HUDEP-2 (cell line): ENCODE data around the gene CHMP6.
A peak's percentile ranks its signal among the peaks of the same experiment; 100 is the strongest.

ENCODE experiments used
- DNase-seq, 76 experiments: peaks; one replicate each; lab custom pipeline; 2025; ENCODE audit not compliant: unreplicated experiment in 76 of 76; lab: John Stamatoyannopoulos, UW

The CHMP6 gene

GRCh38 chr17:80970762-80971703, 20.6 kb upstream of the CHMP6 start:
- DNase-seq = no peak

- no peak for DNase-seq
These were observed 19.8 kb upstream of the CHMP6 start for GRCh38 chr17:80971704-80972304.

DNA sequence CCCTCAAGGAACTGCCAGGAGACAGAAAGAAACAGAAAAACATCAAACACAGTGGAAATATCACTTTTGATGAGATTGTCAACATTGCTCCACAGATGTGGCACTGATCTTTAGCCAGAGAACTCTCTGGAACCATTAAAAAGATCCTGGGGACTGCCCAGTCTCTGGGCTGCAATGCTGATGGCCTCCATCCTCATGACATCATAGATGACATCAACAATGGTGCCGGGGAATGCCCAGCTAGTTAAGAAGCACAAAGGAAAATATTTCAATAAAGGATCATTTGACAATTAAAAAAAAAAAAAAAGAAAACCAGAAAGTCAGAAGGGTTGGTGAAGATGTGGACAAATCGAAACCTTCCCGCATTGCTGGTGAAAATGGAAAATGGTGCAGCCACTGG, 14.9 kb upstream of the CHMP6 start:
- no peak for DNase-seq

GRCh38 chr17:80977172-80977571, 14.5 kb upstream of the CHMP6 start:
- DNase-seq = no peak

DNA sequence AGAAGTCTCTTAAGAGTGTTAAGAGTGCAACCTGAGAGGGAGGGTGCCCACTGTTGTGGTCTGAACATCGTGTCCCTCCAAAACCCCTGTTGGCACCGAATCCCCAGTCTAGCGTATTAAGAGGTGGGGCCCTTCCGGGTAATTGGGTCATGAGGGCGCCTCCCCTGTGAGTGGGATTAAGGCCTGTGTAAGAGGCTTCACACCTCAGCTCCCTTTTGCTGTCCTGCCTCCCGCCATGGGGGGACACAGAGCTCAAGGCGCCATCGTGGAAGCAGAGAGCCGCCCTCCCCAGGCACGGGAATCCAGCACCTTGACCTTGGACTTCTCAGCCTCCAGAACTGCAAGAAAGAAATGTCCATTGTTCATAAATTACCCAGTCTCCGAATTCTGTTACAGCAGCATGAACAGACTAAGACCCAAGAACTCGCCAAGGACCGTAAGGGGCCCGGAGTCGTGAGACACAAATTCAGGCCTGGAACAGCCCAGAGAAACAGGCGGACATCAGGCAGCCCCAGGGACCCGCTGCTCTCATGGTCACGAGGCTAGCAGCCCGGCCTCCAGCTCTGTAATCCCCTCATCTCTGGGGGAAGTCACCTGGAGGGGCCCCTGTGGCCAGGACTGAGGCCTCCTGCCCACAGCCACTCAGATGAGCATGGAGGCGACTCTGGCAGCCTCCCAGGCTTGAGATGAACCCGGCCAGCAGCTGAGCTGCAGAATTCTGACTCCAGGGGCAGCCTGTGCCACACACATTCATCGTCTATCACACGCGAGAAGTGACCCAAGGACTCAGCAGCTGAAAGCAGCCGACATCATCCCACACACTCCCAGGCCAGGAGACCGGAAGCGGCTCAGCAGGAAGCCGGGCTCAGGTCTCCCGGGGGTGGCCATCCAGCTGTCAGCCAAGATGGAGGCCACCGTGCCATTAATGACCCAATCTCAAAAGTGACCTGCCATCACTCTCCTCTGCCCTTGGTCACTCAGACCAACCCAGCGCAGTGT, 12.8 kb upstream of the CHMP6 start:
- DNase-seq = no peak

DNA sequence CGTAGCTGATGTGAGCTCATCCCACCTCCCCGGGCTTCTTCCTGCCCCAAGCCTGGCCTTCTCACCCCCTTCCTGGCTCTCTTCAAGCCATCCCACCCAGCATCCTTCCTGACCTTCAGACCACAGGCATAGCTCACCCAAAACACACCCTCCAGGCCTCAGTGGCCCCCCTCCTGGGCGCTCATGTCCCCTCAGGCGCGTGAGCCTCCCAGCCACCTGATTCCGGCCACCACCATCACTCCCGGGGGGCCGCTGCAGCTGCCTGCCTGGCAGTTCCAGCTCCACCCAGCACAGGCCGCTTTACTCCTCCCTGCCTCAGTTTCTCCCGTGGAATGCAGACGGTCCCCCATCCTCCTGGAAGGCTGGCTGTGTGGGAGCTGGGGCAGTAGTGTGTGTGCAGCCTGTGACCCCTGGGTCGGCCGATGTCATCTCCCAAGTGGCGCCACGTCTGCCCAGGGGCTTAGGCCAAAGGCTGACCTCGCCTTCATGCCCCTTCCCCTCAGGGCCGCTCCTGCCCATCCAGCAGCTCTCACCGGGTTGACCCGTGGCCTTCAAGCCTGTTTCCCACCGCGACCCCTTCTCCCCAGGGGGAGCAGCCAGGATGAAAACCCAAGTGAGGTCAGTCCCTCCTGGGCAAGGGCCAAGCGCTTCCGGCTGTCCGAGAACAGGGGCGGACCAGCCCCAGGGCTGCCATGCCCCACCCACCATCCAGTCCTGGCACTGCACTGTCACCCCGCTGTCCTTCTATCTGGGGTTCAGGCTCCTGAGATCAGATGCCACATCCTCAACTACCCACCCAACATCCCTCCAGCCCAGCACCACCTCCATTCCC, 11.9 kb upstream of the CHMP6 start:
- no peak for DNase-seq

- DNase-seq = peak in 1 of 76 experiments; percentile 35
These were observed 11.1 kb upstream of the CHMP6 start for GRCh38 chr17:80980397-80981061.

DNA sequence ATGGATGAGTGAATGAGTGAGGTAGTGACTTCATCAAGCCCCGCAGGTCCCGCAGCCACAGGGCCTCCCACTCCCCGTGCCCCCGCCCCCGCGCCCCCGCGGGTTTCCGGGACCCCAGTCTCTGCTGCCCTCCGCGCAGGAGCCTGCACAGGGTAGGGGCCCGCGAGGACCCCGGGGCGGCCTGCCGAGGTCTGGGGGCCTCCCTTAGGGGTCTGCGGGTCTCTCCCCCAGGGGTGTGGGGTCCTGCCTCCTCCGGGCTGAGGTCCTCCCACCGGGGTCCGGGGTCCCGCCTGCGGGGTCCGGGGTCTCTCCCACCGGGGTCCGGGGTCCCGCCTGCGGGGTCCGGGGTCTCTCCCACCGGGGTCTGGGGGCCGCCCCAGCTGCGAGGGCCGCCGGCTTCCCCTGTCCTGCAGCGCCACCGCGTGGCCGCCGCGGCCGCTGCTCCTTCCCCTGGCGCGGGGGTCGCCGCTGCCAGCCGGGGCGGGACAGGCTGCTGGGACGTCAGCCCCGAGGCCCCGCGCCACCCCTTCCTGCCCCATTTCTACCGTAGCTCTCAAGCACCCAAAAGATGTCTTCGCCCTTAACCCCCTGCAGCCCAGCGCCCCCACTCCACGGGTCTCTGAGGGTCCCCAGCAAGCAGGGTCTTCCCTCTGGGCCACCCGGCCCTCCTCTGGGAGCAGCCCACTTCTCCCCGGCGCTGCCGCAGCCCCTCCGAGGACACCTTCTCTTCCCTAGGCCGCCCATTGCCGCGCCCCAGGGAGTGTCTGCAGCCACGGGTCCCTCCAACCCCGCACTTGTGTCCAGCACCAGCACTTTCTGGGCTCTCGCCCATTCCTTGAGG, 10.4 kb upstream of the CHMP6 start:
- no peak for DNase-seq

DNA sequence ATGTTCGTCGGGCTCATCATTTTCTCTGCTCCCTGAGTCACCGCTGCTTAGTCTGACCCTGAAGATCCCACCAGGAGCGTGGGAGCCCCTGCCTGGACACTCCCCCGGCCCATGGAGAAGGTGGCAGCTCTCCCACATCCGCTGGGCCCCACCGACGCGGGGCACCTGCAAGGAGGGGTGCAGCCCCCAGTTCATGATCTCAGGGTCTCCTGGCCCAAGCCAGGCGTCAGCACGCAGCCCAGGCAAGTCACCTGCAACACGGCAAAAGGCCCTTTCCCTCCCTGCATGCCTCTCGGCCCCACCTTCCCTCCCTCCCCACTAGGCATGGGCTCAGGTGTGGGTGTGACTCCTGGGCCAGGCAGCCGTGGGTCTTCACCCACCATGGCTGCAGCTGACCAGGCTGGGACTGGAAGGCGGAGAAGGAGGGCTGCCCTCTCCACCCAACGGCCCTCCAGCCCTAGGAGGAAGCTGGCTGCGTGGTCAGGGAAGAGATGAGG, 9.7 kb upstream of the CHMP6 start:
- no peak for DNase-seq

DNA sequence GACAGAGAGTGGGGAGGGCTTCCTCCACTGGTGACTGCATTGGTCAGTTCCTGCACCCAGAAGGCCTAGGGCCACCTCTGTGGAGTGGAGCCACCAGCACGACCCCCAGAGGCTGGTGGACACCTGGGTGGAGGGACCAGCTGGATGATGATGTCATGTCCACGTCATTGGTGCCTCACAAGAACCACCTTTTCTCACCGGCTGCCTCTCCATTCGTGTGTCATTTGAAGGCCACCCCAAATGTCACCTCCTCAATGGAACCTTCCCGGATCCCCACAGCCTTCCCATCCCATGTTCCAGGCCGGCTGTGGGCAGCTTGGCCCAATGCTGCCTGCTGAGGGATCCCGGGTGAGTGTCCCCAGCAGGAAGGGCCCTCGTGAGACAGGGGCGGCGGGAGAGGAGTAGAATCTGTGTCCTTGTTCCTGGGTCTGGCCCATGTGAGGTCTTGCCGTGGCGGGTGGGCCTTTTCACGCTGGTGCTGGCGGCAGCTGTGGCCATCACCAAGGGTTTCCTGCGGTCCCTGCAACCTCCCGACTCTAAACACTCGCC, 9.1 kb upstream of the CHMP6 start:
- DNase-seq = no peak

GRCh38 chr17:80983545-80983944, 8.1 kb upstream of the CHMP6 start:
- DNase-seq = no peak

GRCh38 chr17:80984749-80985148, 6.9 kb upstream of the CHMP6 start:
- DNase-seq = no peak

DNA sequence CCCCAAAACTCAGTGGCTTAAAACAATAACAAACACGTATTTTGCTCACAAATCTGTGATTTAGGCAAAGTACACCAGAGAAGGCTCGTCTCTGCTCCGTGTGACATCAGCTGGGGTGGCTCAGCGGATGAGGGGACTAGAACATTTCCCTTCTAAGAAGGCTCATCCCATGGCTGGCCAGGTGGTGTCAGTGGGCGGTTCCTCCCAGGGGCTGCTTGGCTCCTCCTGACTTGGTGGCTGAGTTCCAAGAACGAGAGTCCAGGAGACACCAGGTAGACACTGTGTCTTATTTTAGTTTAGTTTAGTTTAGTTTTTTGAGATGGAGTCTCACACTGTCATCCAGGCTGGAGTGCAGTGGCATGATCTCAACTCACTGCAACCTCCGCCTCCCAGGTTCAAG, 5.6 kb upstream of the CHMP6 start:
- DNase-seq = no peak

DNA sequence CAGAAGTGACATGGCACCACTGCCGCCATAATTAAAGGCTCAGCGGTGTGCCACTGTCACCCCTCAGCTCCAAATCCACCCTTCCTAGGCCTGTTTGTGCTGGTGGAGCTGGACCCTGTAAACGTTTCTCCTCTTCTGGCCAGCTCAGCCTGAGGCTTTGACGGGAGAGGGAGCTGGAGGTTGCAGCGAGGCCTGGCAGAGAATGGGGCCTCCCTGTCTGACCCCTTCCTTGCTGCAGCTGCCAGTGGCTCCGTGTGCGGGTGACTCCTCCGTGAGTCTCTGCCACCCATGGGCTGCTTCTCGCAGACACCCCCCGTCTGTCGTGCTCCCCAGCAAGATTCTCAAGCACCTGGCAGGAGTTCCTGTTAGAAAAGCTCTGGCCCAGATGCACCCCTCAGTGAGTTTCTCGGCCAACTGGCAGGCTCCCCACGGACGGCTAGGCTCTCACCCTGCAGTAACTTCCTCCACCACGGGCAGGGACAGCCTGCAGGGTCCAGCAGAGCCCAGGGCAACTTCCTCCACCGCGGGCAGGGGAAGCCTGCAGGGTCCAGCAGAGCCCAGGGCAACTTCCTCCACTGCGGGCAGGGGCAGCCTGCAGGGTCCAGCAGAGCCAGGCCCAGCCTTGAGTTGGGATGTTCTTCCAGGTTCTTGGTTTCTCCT, 4.7 kb upstream of the CHMP6 start:
- no peak for DNase-seq

- DNase-seq = no peak
These were observed 3.6 kb upstream of the CHMP6 start for GRCh38 chr17:80987941-80988461.

GRCh38 chr17:80989586-80989913, 2.1 kb upstream of the CHMP6 start:
- DNase-seq = no peak

DNA sequence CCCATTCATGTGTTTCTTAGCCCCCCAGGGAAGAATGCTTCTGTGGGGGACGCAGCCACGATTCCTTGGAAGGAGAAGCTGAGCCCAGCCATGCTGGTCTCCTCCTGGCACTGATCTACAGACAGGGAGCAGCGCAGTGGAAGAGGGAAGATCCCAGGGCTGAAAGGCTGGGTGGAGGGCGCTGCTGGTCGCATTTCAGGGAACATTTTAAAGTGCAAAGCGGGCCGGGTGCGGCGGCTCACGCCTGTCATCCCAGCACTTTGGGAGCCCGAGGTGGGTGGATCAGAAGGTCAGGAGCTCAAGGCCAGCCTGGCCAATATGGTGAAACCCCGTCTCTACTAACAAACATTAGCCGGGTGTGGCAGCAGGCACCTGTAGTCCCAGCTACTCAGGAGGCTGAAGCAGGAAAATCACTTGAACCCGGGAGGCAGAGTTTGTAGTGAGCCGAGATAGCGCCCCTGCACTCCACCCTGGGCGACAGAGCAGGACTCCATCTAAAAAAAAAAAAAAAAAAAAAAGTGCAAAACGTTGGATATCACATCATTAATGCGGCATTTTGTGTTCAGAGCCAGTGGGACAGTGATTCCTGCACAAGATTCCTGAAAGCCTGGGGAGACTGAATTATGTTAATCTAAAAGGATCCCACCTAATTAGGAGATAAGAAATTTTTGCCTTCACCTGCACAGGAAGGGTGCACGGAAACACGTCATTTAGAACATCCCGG, 558 bp upstream of the CHMP6 start:
- no peak for DNase-seq
